ENCODE data around the gene HLF. TPM values are rescaled to one million over a fixed set of nuclear protein-coding genes. Genes with fewer than 3 reads are reported as not detected.
A peak's percentile ranks its signal among the peaks of the same experiment; 100 is the strongest.

The HLF gene
- total and polyA plus RNA-seq, 10 of the 15 experiments (the other 5 are each of a cell fraction or from before 2014, with no cell fraction given), result 0.01 to 0.33 (median 0.20) TPM; not detected in 3

DNA sequence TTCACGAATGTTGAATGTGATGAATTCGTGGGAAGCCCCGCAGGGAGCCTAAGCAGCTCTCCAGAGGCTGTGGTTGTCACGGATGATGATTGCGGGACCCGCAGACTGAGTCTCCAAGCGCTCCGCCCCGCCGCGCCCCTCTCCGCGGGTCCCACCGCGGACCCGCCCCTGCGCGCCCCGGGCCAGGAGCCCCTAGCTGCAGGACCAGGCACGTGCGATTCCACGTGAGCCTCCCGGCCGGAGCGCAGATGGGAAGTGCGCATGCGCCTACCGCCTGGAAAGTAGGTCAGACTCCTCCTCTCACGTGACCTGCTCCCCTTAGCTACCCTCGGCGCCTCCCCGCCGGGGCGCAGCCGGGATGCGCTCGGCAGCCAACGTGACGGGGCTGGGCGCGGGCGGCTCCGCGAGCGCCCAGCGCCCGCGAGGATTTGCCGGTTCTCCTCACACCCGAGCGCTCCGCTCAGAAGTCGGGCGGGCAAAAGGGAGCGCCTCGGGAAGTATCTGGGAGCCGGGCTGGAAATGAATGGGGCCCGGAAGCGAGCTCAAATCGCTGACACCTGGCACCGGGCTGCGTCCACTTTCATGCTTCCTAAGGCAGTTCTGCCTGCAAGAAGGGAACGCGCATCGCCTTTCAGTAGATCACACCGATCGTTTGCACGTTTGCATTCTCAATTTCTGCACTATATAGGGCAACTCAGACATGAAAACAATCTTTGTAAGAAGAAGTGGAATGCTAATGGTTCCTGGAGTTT, 26.4 kb upstream of the HLF start (continued):
- TF ChIP-seq, protein P1, sequence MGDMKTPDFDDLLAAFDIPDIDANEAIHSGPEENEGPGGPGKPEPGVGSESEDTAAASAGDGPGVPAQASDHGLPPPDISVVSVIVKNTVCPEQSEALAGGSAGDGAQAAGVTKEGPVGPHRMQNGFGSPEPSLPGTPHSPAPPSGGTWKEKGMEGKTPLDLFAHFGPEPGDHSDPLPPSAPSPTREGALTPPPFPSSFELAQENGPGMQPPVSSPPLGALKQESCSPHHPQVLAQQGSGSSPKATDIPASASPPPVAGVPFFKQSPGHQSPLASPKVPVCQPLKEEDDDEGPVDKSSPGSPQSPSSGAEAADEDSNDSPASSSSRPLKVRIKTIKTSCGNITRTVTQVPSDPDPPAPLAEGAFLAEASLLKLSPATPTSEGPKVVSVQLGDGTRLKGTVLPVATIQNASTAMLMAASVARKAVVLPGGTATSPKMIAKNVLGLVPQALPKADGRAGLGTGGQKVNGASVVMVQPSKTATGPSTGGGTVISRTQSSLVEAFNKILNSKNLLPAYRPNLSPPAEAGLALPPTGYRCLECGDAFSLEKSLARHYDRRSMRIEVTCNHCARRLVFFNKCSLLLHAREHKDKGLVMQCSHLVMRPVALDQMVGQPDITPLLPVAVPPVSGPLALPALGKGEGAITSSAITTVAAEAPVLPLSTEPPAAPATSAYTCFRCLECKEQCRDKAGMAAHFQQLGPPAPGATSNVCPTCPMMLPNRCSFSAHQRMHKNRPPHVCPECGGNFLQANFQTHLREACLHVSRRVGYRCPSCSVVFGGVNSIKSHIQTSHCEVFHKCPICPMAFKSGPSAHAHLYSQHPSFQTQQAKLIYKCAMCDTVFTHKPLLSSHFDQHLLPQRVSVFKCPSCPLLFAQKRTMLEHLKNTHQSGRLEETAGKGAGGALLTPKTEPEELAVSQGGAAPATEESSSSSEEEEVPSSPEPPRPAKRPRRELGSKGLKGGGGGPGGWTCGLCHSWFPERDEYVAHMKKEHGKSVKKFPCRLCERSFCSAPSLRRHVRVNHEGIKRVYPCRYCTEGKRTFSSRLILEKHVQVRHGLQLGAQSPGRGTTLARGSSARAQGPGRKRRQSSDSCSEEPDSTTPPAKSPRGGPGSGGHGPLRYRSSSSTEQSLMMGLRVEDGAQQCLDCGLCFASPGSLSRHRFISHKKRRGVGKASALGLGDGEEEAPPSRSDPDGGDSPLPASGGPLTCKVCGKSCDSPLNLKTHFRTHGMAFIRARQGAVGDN (IDR thresholded peaks at IDR 0.05), result peak; percentile 73; the same call in 1 of the 2 replicates
- TF ChIP-seq GATAD2B (conservative IDR thresholded peaks at IDR 0.05; ENCODE audit: low read depth) (0 out of 2 replicates have a peak, but pooled peaks have one; percentile 33), RAD51 (IDR thresholded peaks at IDR 0.05) (peak; percentile 70; the same call in 1 of the 2 replicates), NKRF (conservative IDR thresholded peaks at IDR 0.05) (0 out of 2 replicates have a peak, but pooled peaks have one; percentile 49), BCLAF1 (IDR thresholded peaks at IDR 0.05) (no peak), NR2F1 (conservative IDR thresholded peaks at IDR 0.05) (0 out of 2 replicates have a peak, but pooled peaks have one; percentile 37), TCF7 (IDR thresholded peaks at IDR 0.05; ENCODE audit: borderline replicate concordance) (no peak), CREB1 (IDR thresholded peaks at IDR 0.05; ENCODE audit: low read depth) (no peak), CHD2 (IDR thresholded peaks at IDR 0.05; ENCODE audit: borderline replicate concordance, low read depth, low read length) (no peak), HDAC6 (IDR thresholded peaks at IDR 0.05; ENCODE audit: unreplicated experiment) (peak; percentile 43), ZNF384 (IDR thresholded peaks at IDR 0.05; ENCODE audit: borderline replicate concordance, low read depth, low read length) (no peak), DPF2 (IDR thresholded peaks at IDR 0.05) (peak; percentile 55; the same call in 1 of the 2 replicates), EZH2 (IDR thresholded peaks at IDR 0.05; ENCODE audit: borderline replicate concordance, control insufficient read depth, low read depth, low read length) (no peak), IKZF1 (conservative IDR thresholded peaks at IDR 0.05) (peak; percentile 78), LARP7 (IDR thresholded peaks at IDR 0.05) (0 out of 2 replicates have a peak, but pooled peaks have one; percentile 32)
- TF ChIP-seq, protein P2, sequence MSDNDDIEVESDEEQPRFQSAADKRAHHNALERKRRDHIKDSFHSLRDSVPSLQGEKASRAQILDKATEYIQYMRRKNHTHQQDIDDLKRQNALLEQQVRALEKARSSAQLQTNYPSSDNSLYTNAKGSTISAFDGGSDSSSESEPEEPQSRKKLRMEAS (IDR thresholded peaks at IDR 0.05; ENCODE audit: low read depth, low read length), result peak; percentile 93

Data from GM12878 (cell line).